ENCODE data around the gene SMYD3.

Gene SMYD3

GRCh38 chr1:246142320-246142893, 364.7 kb downstream of the SMYD3 start (continued):
- TF ChIP-seq ZNF645 (tag by site-specific recombination; IDR thresholded peaks at IDR 0.05) (no peak), ZNF610 (tag by site-specific recombination; IDR thresholded peaks at IDR 0.05; ENCODE audit: borderline replicate concordance) (no peak), SCRT2 (tag by site-specific recombination; IDR thresholded peaks at IDR 0.05) (no peak), GLIS1 (tag by site-specific recombination; IDR thresholded peaks at IDR 0.05) (no peak)

DNA sequence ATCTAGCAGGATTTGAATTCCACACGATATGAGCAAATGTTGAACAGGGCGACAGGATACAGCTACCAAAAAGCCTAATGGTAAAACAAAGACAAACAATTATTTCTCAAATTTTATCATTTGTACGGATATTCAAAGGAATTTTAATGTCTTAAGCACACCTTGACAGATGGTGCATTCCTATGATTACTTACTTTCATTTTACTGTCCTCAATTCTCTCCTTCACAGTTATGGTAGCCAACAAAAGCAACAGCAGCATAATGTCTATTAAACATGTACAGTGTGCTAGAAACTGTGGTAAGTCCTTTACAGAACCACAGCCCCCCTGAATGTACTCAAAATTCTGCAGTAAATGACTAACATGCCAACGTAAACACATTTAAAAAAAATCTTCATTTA, 365.8 kb downstream of the SMYD3 start:
- POLR2A ChIA-PET, result no interaction called here
- TF ChIP-seq ZNF670 (tag by site-specific recombination; IDR thresholded peaks at IDR 0.05; ENCODE audit: low read depth) (no peak), ZNF548 (tag by site-specific recombination; IDR thresholded peaks at IDR 0.05) (no peak), ZBTB17 (tag by site-specific recombination; IDR thresholded peaks at IDR 0.05) (no peak), ZNF677 (tag by site-specific recombination; IDR thresholded peaks at IDR 0.05) (no peak), ZIC2 (tag by site-specific recombination; IDR thresholded peaks at IDR 0.05) (no peak), WT1 (tag by site-specific recombination; IDR thresholded peaks at IDR 0.05) (no peak), ZNF654 (tag by site-specific recombination; IDR thresholded peaks at IDR 0.05; ENCODE audit: low read depth) (no peak), ZNF514 (tag by site-specific recombination; IDR thresholded peaks at IDR 0.05) (no peak)
- TF ChIP-seq, protein P1, sequence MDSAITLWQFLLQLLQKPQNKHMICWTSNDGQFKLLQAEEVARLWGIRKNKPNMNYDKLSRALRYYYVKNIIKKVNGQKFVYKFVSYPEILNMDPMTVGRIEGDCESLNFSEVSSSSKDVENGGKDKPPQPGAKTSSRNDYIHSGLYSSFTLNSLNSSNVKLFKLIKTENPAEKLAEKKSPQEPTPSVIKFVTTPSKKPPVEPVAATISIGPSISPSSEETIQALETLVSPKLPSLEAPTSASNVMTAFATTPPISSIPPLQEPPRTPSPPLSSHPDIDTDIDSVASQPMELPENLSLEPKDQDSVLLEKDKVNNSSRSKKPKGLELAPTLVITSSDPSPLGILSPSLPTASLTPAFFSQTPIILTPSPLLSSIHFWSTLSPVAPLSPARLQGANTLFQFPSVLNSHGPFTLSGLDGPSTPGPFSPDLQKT (IDR thresholded peaks at IDR 0.05; ENCODE audit: borderline replicate concordance, low read depth, low read length), result no peak
- TF ChIP-seq, protein P2, sequence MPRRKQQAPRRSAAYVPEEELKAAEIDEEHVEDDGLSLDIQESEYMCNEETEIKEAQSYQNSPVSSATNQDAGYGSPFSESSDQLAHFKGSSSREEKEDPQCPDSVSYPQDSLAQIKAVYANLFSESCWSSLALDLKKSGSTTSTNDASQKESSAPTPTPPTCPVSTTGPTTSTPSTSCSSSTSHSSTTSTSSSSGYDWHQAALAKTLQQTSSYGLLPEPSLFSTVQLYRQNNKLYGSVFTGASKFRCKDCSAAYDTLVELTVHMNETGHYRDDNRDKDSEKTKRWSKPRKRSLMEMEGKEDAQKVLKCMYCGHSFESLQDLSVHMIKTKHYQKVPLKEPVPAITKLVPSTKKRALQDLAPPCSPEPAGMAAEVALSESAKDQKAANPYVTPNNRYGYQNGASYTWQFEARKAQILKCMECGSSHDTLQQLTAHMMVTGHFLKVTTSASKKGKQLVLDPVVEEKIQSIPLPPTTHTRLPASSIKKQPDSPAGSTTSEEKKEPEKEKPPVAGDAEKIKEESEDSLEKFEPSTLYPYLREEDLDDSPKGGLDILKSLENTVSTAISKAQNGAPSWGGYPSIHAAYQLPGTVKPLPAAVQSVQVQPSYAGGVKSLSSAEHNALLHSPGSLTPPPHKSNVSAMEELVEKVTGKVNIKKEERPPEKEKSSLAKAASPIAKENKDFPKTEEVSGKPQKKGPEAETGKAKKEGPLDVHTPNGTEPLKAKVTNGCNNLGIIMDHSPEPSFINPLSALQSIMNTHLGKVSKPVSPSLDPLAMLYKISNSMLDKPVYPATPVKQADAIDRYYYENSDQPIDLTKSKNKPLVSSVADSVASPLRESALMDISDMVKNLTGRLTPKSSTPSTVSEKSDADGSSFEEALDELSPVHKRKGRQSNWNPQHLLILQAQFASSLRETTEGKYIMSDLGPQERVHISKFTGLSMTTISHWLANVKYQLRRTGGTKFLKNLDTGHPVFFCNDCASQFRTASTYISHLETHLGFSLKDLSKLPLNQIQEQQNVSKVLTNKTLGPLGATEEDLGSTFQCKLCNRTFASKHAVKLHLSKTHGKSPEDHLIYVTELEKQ (tag by site-specific recombination; IDR thresholded peaks at IDR 0.05; ENCODE audit: borderline replicate concordance), result no peak
- TF ChIP-seq, protein P3, sequence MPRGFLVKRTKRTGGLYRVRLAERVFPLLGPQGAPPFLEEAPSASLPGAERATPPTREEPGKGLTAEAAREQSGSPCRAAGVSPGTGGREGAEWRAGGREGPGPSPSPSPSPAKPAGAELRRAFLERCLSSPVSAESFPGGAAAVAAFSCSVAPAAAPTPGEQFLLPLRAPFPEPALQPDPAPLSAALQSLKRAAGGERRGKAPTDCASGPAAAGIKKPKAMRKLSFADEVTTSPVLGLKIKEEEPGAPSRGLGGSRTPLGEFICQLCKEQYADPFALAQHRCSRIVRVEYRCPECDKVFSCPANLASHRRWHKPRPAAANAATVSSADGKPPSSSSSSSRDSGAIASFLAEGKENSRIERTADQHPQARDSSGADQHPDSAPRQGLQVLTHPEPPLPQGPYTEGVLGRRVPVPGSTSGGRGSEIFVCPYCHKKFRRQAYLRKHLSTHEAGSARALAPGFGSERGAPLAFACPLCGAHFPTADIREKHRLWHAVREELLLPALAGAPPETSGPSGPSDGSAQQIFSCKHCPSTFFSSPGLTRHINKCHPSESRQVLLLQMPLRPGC (tag by site-specific recombination; IDR thresholded peaks at IDR 0.05), result no peak

GRCh38 chr1:246139745-246140182, 367.3 kb downstream of the SMYD3 start:
- no peaks in the 10 kb centered on the region for H3K9me3 ChIP-seq (ENCODE audit: control insufficient read depth, insufficient read depth, low read depth, low read length)
- H3K27ac ChIP-seq (ENCODE audit: extremely low read depth, low read depth, low read length), result no peak overlapping the region
- H3K4me3 ChIP-seq (ENCODE audit: low read depth, low read length), result no peak overlapping the region
- ChIA-PET CTCF (interaction anchor here (0.7 kb wide), 1 partner anchor 264 kb away, joined by 3 read pairs; no protein-coding TSS in a partner anchor), POLR2A (no interaction called here)
- H3K36me3 ChIP-seq (ENCODE audit: control insufficient read depth in 2 of 2, insufficient read depth in 1 of 2, low read length in 2 of 2), result no peaks in the 10 kb centered on the region
- no peaks in the 10 kb centered on the region for H3K4me1 ChIP-seq (ENCODE audit: control insufficient read depth, insufficient read depth, low read length)
- TF ChIP-seq ZNF747 (tag by site-specific recombination; IDR thresholded peaks at IDR 0.05) (no peak), ZNF324 (tag by site-specific recombination; IDR thresholded peaks at IDR 0.05) (no peak), ZNF596 (tag by site-specific recombination; IDR thresholded peaks at IDR 0.05) (no peak), ZNF548 (tag by site-specific recombination; IDR thresholded peaks at IDR 0.05) (no peak), ZNF792 (tag by site-specific recombination; IDR thresholded peaks at IDR 0.05) (no peak), ZNF302 (tag by site-specific recombination; IDR thresholded peaks at IDR 0.05; ENCODE audit: low read depth) (no peak), ZFP3 (tag by site-specific recombination; IDR thresholded peaks at IDR 0.05; ENCODE audit: low read depth) (no peak), ZBTB48 (tag by site-specific recombination; IDR thresholded peaks at IDR 0.05) (no peak), SALL2 (tag by site-specific recombination; IDR thresholded peaks at IDR 0.05; ENCODE audit: borderline replicate concordance) (no peak), SP7 (tag by site-specific recombination; IDR thresholded peaks at IDR 0.05) (no peak), ZNF274 (IDR thresholded peaks at IDR 0.05; ENCODE audit: low read length) (no peak), ZNF274 (tag by site-specific recombination; IDR thresholded peaks at IDR 0.05; ENCODE audit: borderline replicate concordance) (no peak)
- TF ChIP-seq, protein P4, sequence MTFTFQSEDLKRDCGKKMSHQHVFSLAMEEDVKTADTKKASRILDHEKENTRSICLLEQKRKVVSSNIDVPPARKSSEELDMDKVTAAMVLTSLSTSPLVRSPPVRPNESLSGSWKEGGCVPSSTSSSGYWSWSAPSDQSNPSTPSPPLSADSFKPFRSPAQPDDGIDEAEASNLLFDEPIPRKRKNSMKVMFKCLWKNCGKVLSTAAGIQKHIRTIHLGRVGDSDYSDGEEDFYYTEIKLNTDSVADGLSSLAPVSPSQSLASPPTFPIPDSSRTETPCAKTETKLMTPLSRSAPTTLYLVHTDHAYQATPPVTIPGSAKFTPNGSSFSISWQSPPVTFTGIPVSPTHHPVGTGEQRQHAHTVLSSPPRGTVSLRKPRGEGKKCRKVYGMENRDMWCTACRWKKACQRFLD (tag by site-specific recombination; IDR thresholded peaks at IDR 0.05), result no peak

More for the DNA sequence above, 365.8 kb downstream of the SMYD3 start:
- no peaks in the 10 kb centered on the region for H3K4me1 ChIP-seq (ENCODE audit: control insufficient read depth, insufficient read depth, low read length)
- no peak overlapping the region for H3K27ac ChIP-seq (ENCODE audit: extremely low read depth, low read depth, low read length)
- H3K9me3 ChIP-seq (ENCODE audit: control insufficient read depth, insufficient read depth, low read depth, low read length), result no peaks in the 10 kb centered on the region
- H3K36me3 ChIP-seq (ENCODE audit: control insufficient read depth in 2 of 2, insufficient read depth in 1 of 2, low read length in 2 of 2), result no peaks in the 10 kb centered on the region
- no peak overlapping the region for H3K4me3 ChIP-seq (ENCODE audit: low read depth, low read length)
- CTCF ChIA-PET, result no interaction called here
